HAP-1 (cell line): ENCODE measurements around the gene UCN.
"Not testable (repeated sequence)": the region's sequence is repeated elsewhere in the genome, so short reads cannot be mapped to it uniquely, and the experiment has no call there.

Source experiments
- DNase-seq, 2 experiments: peaks; one replicate each; pipeline ENCODE4 v3.0.0-alpha.2; 2016 to 2020; ENCODE audit warnings: low spot score in 2 of 2
- H3K27me3 ChIP-seq: fragments of 250-450 bp; sonication (Bioruptor Pico); 2 replicates; pipeline ENCODE4 v1.5.1; 2020; ENCODE audit warnings: low read depth, mild to moderate bottlenecking, moderate library complexity
- H3K36me3 ChIP-seq: fragments of 250-450 bp; sonication (Bioruptor Pico); replicated peaks from 2 replicates; pipeline ENCODE4 v1.5.1; 2020; ENCODE audit warnings: mild to moderate bottlenecking
- H3K4me1 ChIP-seq: fragments of 250-450 bp; sonication (Bioruptor Pico); 2 replicates; pipeline ENCODE4 v1.5.1; 2020; ENCODE audit warnings: mild to moderate bottlenecking
- H3K4me3 ChIP-seq: fragments of 250-450 bp; sonication (Bioruptor Pico); 2 replicates; pipeline ENCODE4 v1.5.1; 2020; ENCODE audit warnings: mild to moderate bottlenecking, moderate library complexity
- H3K9me3 ChIP-seq: fragments of 250-450 bp; sonication (Bioruptor Pico); 2 replicates; pipeline ENCODE4 v1.5.1; 2020; ENCODE audit warnings: mild to moderate bottlenecking, moderate library complexity
- in situ Hi-C: fragments of 300-500 bp; cut with MboI; formaldehyde crosslinking; loops from 3 replicates; pipeline ENCODE4 v1.14.3; 2020; ENCODE audit warnings: low sequenced_read_pairs, inconsistent platforms, mixed read lengths

UCN gene

GRCh38 chr2:27288610-27289009 is 19.6 kb downstream of the UCN start:
- H3K36me3 ChIP-seq = no peaks in the 10 kb centered on the region
- H3K4me3 ChIP-seq = no peak overlapping the region
- no peak for DNase-seq
- no peaks in the 10 kb centered on the region for H3K9me3 ChIP-seq
- H3K27me3 ChIP-seq = no peaks in the 10 kb centered on the region
- H3K4me1 ChIP-seq = peaks cover 44% of the 10 kb centered on the region
- in situ Hi-C loops = loop anchor here (10.0 kb wide), 2 partner anchors 184 to 324 kb away; no protein-coding TSS in a partner anchor

GRCh38 chr2:27285481-27285880 is 22.8 kb downstream of the UCN start:
- no peaks in the 10 kb centered on the region for H3K9me3 ChIP-seq
- H3K27me3 ChIP-seq = no peaks in the 10 kb centered on the region
- H3K4me1 ChIP-seq = peaks cover 56% of the 10 kb centered on the region
- H3K36me3 ChIP-seq = no peaks in the 10 kb centered on the region
- peak; percentile 74 to 75 for DNase-seq
- no peak overlapping the region for H3K4me3 ChIP-seq
- in situ Hi-C loops = loop anchor here (10.0 kb wide), 2 partner anchors 181 to 321 kb away; no protein-coding TSS in a partner anchor

GRCh38 chr2:27284996-27285395 is 23.2 kb downstream of the UCN start:
- no peak for DNase-seq
- H3K36me3 ChIP-seq = no peaks in the 10 kb centered on the region
- in situ Hi-C loops = loop anchor here (10.0 kb wide), 2 partner anchors 180 to 320 kb away; no protein-coding TSS in a partner anchor

GRCh38 chr2:27282892-27283291 is 25.4 kb downstream of the UCN start:
- H3K27me3 ChIP-seq = no peaks in the 10 kb centered on the region
- peaks cover 61% of the 10 kb centered on the region for H3K4me1 ChIP-seq
- peak in 1 of 2 experiments; percentile 63 for DNase-seq
- no peaks in the 10 kb centered on the region for H3K9me3 ChIP-seq
- no peaks in the 10 kb centered on the region for H3K36me3 ChIP-seq
- in situ Hi-C loops = loop anchor here (10.0 kb wide), 2 partner anchors 178 to 318 kb away; no protein-coding TSS in a partner anchor
- H3K4me3 ChIP-seq = peak overlapping the region; percentile 20

More at GRCh38 chr2:27284996-27285395, 23.2 kb downstream of the UCN start:
- H3K27me3 ChIP-seq = no peaks in the 10 kb centered on the region
- peaks cover 57% of the 10 kb centered on the region for H3K4me1 ChIP-seq
- H3K4me3 ChIP-seq = no peak overlapping the region
- H3K9me3 ChIP-seq = no peaks in the 10 kb centered on the region

- H3K36me3 ChIP-seq = no peaks in the 10 kb centered on the region
- H3K9me3 ChIP-seq = no peaks in the 10 kb centered on the region
- no peaks in the 10 kb centered on the region for H3K27me3 ChIP-seq
- peak; percentile 84 to 94 for DNase-seq
- in situ Hi-C loops = loop anchor here (10.0 kb wide), 2 partner anchors 177 to 317 kb away; no protein-coding TSS in a partner anchor
- peak within 1 kb of the TSS; percentile 20 for H3K4me3 ChIP-seq
- peaks cover 58% of the 10 kb centered on the region for H3K4me1 ChIP-seq
Observed at GRCh38 chr2:27281855-27282559, 26.2 kb downstream of the UCN start, which contains the start of gene TRIM54. TRIM54 (plus strand) TSS chr2:27282429; CDS start chr2:27282732, 303 bp downstream.

- Histone ChIP-seq H3K9me3 (no peaks in the 10 kb centered on the region), H3K27me3 (no peaks in the 10 kb centered on the region), H3K4me3 (no peak overlapping the region), H3K36me3 (no peaks in the 10 kb centered on the region), H3K4me1 (peaks cover 52% of the 10 kb centered on the region)
- in situ Hi-C loops = loop anchor here (10.0 kb wide), 2 partner anchors 177 to 317 kb away; no protein-coding TSS in a partner anchor
- DNase-seq = no peak
Observed at GRCh38 chr2:27281442-27281841, 26.8 kb downstream of the UCN start.

- H3K36me3 ChIP-seq = no peaks in the 10 kb centered on the region
- in situ Hi-C loops = loop anchor here (10.0 kb wide), 2 partner anchors 176 to 316 kb away; no protein-coding TSS in a partner anchor
- DNase-seq = no peak
- H3K9me3 ChIP-seq = no peaks in the 10 kb centered on the region
- H3K4me1 ChIP-seq = peaks cover 46% of the 10 kb centered on the region
- H3K4me3 ChIP-seq = no peak overlapping the region
- H3K27me3 ChIP-seq = no peaks in the 10 kb centered on the region
Observed at GRCh38 chr2:27280826-27281225, 27.4 kb downstream of the UCN start.

GRCh38 chr2:27278010-27278409 is 30.2 kb downstream of the UCN start:
- no peaks in the 10 kb centered on the region for H3K36me3 ChIP-seq
- H3K4me1 ChIP-seq = peaks cover 22% of the 10 kb centered on the region
- H3K9me3 ChIP-seq = no peaks in the 10 kb centered on the region
- in situ Hi-C loops = no loop called here
- no peak for DNase-seq
- H3K27me3 ChIP-seq = no peaks in the 10 kb centered on the region
- H3K4me3 ChIP-seq = no peak overlapping the region

- in situ Hi-C loops = no loop called here
- no peaks in the 10 kb centered on the region for H3K36me3 ChIP-seq
- no peaks in the 10 kb centered on the region for H3K9me3 ChIP-seq
- no peak within 1 kb of the TSS for H3K4me3 ChIP-seq
- no peak for DNase-seq
- peaks cover 5% of the 10 kb centered on the region for H3K4me1 ChIP-seq
- no peaks in the 10 kb centered on the region for H3K27me3 ChIP-seq
Observed at GRCh38 chr2:27275211-27276150, 32.8 kb downstream of the UCN start, which contains the start of gene DNAJC5G. DNAJC5G (plus strand) TSS chr2:27275433; CDS start chr2:27276729, 1,296 bp downstream.

- H3K27me3 ChIP-seq, DNase-seq, H3K36me3 ChIP-seq, H3K4me1 ChIP-seq, in situ Hi-C loops, H3K4me3 ChIP-seq, H3K9me3 ChIP-seq: not testable (repeated sequence)
Observed at GRCh38 chr2:27272537-27273522, 35.4 kb downstream of the UCN start.

GRCh38 chr2:27271631-27272340 is 36.5 kb downstream of the UCN start:
- in situ Hi-C loops = no loop called here
- DNase-seq = no peak
- H3K4me1 ChIP-seq = no peaks in the 10 kb centered on the region
- no peaks in the 10 kb centered on the region for H3K27me3 ChIP-seq
- no peaks in the 10 kb centered on the region for H3K36me3 ChIP-seq
- no peak overlapping the region for H3K4me3 ChIP-seq
- H3K9me3 ChIP-seq = no peaks in the 10 kb centered on the region

GRCh38 chr2:27270670-27271069 is 37.6 kb downstream of the UCN start:
- DNase-seq = no peak
- in situ Hi-C loops = no loop called here
- no peak overlapping the region for H3K4me3 ChIP-seq
- no peaks in the 10 kb centered on the region for H3K4me1 ChIP-seq
- no peaks in the 10 kb centered on the region for H3K27me3 ChIP-seq
- no peaks in the 10 kb centered on the region for H3K36me3 ChIP-seq
- no peaks in the 10 kb centered on the region for H3K9me3 ChIP-seq
